BJ (cell line): ENCODE results near the gene ASAP2. TPM values are rescaled to one million over a fixed set of nuclear protein-coding genes. Genes with fewer than 3 reads are reported as not detected.

ENCODE experiments used
- CTCF ChIA-PET: fragments of 350-600 bp; formaldehyde crosslinking; extraction: SDS; loops from one replicate; lab custom pipeline; 2021; ENCODE audit warnings: antibody characterized with exemption, inconsistent platforms; lab: Yijun Ruan, JAX
- POLR2A ChIA-PET: fragments of 300-600 bp; sonication (Branson Sonifier 250); formaldehyde crosslinking; extraction: SDS; loops from one replicate; lab custom pipeline; 2021; ENCODE audit warnings: antibody characterized with exemption; lab: Charles Lee
- DNase-seq: peaks from one replicate; pipeline ENCODE4 v3.0.0-alpha.2; 2011; ENCODE audit warnings: low read depth
- H3K27me3 ChIP-seq: 2 replicates; pipeline ENCODE4 v1.6.0; 2011; ENCODE audit warnings: low read length; ENCODE audit not compliant: control insufficient read depth, insufficient read depth
- H3K36me3 ChIP-seq: 2 replicates; pipeline ENCODE4 v1.5.1; 2011; ENCODE audit warnings: low read length; ENCODE audit not compliant: control insufficient read depth, insufficient read depth
- H3K4me3 ChIP-seq: 2 replicates; pipeline ENCODE4 v1.5.1; 2011; ENCODE audit warnings: low read depth, mild to moderate bottlenecking, control low read depth, low read length
- polyA plus RNA-seq: library from polyadenylated mRNA; depleted of rRNA; stranded (reverse); fragments of >200 nt; gene quantifications from 2 replicates; pipeline ENCODE4 v1.2.3, GENCODE V29; 2011
- TF ChIP-seq, protein P1 (sequence below): IDR thresholded peaks from 2 replicates; pipeline ENCODE4 v1.5.1; 2011; ENCODE audit warnings: low read depth, mild to moderate bottlenecking, control low read depth, inconsistent platforms, low read length, moderate library complexity; ENCODE audit not compliant: insufficient read depth

ASAP2 gene
- polyA plus RNA-seq, 1 experiment: 14.1 TPM

DNA sequence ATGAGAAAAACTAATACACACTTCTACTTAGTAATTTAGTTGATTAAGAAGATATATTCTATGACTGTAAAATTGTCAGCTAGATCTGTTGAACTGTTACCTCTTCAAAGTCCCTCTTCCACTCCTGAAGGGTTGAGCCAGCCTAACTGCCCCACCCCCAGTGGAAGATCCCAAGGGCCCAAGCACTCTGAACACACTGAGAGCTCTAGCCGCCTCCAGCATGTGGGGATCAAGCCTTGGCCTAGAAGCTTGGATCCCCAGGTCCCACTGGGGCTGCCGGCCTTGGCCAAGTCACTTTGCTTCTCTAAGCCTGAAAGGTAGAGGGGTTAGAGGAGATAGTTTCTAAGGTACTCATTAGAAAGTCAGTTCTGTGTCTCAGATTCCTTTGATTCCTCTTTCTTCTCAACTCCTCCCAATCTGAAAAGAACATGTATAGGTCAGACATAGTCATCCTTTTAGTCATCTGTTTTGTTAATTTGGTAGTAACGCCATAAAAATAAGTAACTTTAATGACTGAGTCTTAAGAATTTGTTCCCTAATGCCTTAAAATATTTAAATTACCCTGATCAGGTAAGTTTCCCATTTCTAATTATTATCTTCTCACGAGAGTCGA, 222.5 kb downstream of the ASAP2 start:
- Histone ChIP-seq H3K4me3 (no peak overlapping the region), H3K27me3 (no peaks in the 10 kb centered on the region), H3K36me3 (no peaks in the 10 kb centered on the region; the same call in 1 of the 2 replicates)
- CTCF ChIA-PET: no interaction called here
- no peak for DNase-seq
- TF ChIP-seq, protein P1, sequence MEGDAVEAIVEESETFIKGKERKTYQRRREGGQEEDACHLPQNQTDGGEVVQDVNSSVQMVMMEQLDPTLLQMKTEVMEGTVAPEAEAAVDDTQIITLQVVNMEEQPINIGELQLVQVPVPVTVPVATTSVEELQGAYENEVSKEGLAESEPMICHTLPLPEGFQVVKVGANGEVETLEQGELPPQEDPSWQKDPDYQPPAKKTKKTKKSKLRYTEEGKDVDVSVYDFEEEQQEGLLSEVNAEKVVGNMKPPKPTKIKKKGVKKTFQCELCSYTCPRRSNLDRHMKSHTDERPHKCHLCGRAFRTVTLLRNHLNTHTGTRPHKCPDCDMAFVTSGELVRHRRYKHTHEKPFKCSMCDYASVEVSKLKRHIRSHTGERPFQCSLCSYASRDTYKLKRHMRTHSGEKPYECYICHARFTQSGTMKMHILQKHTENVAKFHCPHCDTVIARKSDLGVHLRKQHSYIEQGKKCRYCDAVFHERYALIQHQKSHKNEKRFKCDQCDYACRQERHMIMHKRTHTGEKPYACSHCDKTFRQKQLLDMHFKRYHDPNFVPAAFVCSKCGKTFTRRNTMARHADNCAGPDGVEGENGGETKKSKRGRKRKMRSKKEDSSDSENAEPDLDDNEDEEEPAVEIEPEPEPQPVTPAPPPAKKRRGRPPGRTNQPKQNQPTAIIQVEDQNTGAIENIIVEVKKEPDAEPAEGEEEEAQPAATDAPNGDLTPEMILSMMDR: no peak
- POLR2A ChIA-PET: no interaction called here

DNA sequence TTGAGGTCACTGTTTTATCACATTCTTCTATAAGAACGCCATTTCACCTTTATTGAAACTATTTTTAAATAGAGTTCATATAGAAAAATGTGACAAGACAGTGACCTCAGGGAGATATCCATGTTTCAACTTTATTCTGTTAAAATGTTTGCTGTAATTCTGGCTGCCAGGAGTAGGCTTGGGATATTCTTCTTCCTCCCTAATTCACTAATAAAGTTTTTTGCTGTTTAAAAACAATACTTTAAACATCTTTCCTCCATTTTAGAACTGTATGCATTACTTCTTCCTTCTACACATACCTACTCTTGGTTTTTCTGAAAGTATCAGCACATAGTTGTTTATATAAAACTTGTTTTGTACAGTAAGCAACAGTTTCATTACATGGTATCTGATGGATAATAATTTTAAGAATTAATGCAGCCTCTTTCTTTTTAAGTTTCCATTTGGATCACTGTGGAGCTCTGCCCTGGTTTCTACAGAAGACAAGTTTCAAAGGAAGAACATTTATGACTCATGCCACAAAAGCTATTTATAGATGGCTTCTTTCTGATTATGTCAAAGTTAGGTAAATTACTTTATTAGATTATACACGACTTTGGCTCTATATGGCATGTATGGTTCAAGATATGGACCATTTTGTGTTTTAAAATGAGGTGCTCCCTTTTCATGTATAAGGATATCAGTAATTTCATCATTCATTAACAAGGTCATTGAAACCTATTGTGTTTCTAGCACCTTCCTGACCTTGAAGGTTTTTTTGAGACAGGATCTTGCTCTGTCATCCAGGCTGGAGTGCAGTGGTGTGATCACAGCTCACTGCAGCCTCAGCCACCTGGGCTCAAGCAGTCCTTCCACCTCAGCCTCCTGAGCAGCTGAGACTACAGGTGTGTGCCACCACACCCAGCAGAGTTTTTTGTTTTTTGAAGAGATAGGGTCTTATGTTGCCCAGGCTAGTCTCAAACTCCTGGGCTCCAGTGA, 224.0 kb downstream of the ASAP2 start:
- TF ChIP-seq, protein P1: no peak
- CTCF ChIA-PET: interaction anchor here (1.1 to 1.2 kb wide), 2 partner anchors 61 to 105 kb away, joined by 3 read pairs; no protein-coding TSS in a partner anchor
- H3K4me3 ChIP-seq: no peak overlapping the region
- H3K36me3 ChIP-seq: no peaks in the 10 kb centered on the region; the same call in 1 of the 2 replicates
- no peak for DNase-seq
- POLR2A ChIA-PET: interaction anchor here (0.6 kb wide), 1 partner anchor 11 kb away, joined by 4 read pairs; no protein-coding TSS in a partner anchor
- no peaks in the 10 kb centered on the region for H3K27me3 ChIP-seq

DNA sequence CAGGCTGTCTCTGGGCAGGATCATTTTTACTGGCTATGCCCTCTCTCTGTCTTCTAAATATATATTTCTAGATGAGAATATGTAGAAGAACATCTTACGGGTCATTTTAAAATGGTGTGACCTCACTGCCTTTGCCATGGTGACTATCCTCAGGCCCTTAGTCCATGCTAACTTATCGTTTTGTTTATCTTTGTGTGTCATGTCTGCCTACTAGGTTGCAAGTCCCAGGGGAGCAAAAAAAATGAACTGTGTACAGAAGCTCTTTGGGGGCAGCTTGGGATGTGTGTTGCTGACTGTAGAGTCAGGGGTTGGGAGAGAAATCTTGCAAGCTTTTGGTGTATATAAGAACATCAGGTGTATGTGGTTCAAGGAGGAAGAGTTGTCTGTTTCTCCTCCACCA, 227.9 kb downstream of the ASAP2 start:
- ChIA-PET POLR2A (no interaction called here), CTCF (interaction anchor here (1.1 kb wide), 1 partner anchor 12 kb away, joined by 3 read pairs; the partner anchor contains the start of gene ITGB1BP1)
- TF ChIP-seq, protein P1: no peak
- Histone ChIP-seq H3K27me3 (no peaks in the 10 kb centered on the region), H3K36me3 (peaks cover 4% of the 10 kb centered on the region), H3K4me3 (no peak overlapping the region)
- DNase-seq: no peak

DNA sequence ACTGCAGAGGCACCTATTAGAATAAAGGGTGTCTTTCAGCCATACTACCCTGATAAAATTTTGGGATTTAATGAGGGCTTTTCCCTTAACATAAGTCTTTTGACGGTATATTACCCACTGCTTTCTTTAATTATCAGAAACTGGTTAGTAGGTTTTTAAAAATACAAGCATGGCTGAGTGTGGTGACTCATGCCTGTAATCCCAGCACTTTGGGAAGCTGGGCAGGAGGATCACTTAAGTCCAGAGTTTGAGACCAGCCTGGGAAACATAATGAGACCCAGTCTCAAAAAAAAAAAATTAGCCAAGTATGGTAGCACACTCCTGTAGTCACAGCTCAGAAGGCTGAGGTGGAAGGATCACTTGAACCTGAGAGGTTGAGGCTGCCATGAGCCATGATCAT, 232.9 kb downstream of the ASAP2 start:
- TF ChIP-seq, protein P1: no peak
- Histone ChIP-seq H3K36me3 (peaks cover 9% of the 10 kb centered on the region), H3K4me3 (no peak overlapping the region), H3K27me3 (no peaks in the 10 kb centered on the region)
- no peak for DNase-seq
- ChIA-PET CTCF (no interaction called here), POLR2A (no interaction called here)
